GM12864 (cell line): Measurements from ENCODE around the gene HLA-DOB.

Experiments
- DNase-seq: peaks from one replicate; pipeline ENCODE4 v3.0.0-alpha.2; 2011; ENCODE audit warnings: low read depth
- H3K4me3 ChIP-seq: 2 replicates; pipeline ENCODE4 v1.5.1; 2011; ENCODE audit warnings: mild to moderate bottlenecking, low read depth, low read length, control low read depth
- CTCF ChIP-seq: IDR thresholded peaks from 2 replicates; pipeline ENCODE4 v1.5.1; 2011; ENCODE audit warnings: low read depth, mild to moderate bottlenecking, moderate library complexity, low read length, control low read depth, inconsistent platforms; ENCODE audit errors: missing control alignments

HLA-DOB gene

GRCh38 chr6:32838114-32838958 is 21.5 kb upstream of the HLA-DOB start, which contains the start of gene TAP2:
Gene TAP2 (minus strand): TSS chr6:32838739. CDS start chr6:32838233, 506 bp downstream.
- peak; percentile 83 for TF ChIP-seq CTCF
- H3K4me3 ChIP-seq = peak within 1 kb of the TSS; percentile 72
- DNase-seq = no peak

- H3K4me3 ChIP-seq = peak overlapping the region; percentile 72
- TF ChIP-seq CTCF = no peak
- DNase-seq = no peak
These were observed 20.9 kb upstream of the HLA-DOB start for GRCh38 chr6:32837651-32838113.

- DNase-seq = no peak
- peak overlapping the region; percentile 72 for H3K4me3 ChIP-seq
- no peak for TF ChIP-seq CTCF
These were observed 20.1 kb upstream of the HLA-DOB start for GRCh38 chr6:32836873-32837272.

- no peak for DNase-seq
- TF ChIP-seq CTCF = no peak
- no peak overlapping the region for H3K4me3 ChIP-seq
These were observed 18.5 kb upstream of the HLA-DOB start for GRCh38 chr6:32835167-32835893.

- H3K4me3 ChIP-seq = no peak overlapping the region
- DNase-seq = no peak
- TF ChIP-seq CTCF = no peak
These were observed 16.9 kb upstream of the HLA-DOB start for GRCh38 chr6:32833664-32834063.

GRCh38 chr6:32832535-32832934 is 15.7 kb upstream of the HLA-DOB start:
- no peak for TF ChIP-seq CTCF

GRCh38 chr6:32830936-32831335 is 14.1 kb upstream of the HLA-DOB start:
- no peak for DNase-seq
- no peak for TF ChIP-seq CTCF
- no peak overlapping the region for H3K4me3 ChIP-seq

More at GRCh38 chr6:32832535-32832934, 15.7 kb upstream of the HLA-DOB start:
- DNase-seq = no peak
- no peak overlapping the region for H3K4me3 ChIP-seq
